ENCODE data around the gene SRPX2. TPM values are rescaled to one million over a fixed set of nuclear protein-coding genes. Genes with fewer than 3 reads are reported as not detected.

The SRPX2 gene
- total RNA-seq, result 0.24 and 0.38 TPM in 2 replicates
- long read RNA-seq, result 0 reads

- H3K4me1 Mint-ChIP-seq (ENCODE audit: low read depth), result peaks cover 20% of the 10 kb centered on the region
- peaks cover 18% of the 10 kb centered on the region for H3K9me3 Mint-ChIP-seq (ENCODE audit: low read depth)
These were observed at the start of gene SRPX2 for GRCh38 chrX:100643956-100644860. TSS of gene SRPX2 (plus strand) at chrX:100644199. CDS start at chrX:100646323, 2,124 bp downstream.

GRCh38 chrX:100596601-100597000 is 47.4 kb upstream of the SRPX2 start:
- peaks cover 7% of the 10 kb centered on the region for H3K9me3 Mint-ChIP-seq (ENCODE audit: low read depth)

More at GRCh38 chrX:100643956-100644860, at the start of gene SRPX2:
- Mint-ChIP-seq H3K27ac (no peak within 1 kb of the TSS), H3K27me3 (no peaks in the 10 kb centered on the region), H3K4me3 (ENCODE audit: low read depth) (no peak within 1 kb of the TSS), H3K36me3 (ENCODE audit: insufficient read depth) (no peaks in the 10 kb centered on the region)
- no peak for DNase-seq (ENCODE audit: low spot score, unreplicated experiment)
- no peak for TF ChIP-seq CTCF (IDR thresholded peaks at IDR 0.05; ENCODE audit: unreplicated experiment)

GRCh38 chrX:100599456-100599855 is 44.5 kb upstream of the SRPX2 start:
- TF ChIP-seq CTCF (IDR thresholded peaks at IDR 0.05; ENCODE audit: unreplicated experiment), result no peak
- H3K4me3 Mint-ChIP-seq (ENCODE audit: low read depth), result no peak overlapping the region

More at GRCh38 chrX:100596601-100597000, 47.4 kb upstream of the SRPX2 start:
- DNase-seq (ENCODE audit: low spot score, unreplicated experiment), result no peak
- TF ChIP-seq CTCF (IDR thresholded peaks at IDR 0.05; ENCODE audit: unreplicated experiment), result no peak
- Mint-ChIP-seq H3K27ac (no peak overlapping the region), H3K4me1 (ENCODE audit: low read depth) (peaks cover 1% of the 10 kb centered on the region), H3K36me3 (ENCODE audit: insufficient read depth) (no peaks in the 10 kb centered on the region), H3K27me3 (no peaks in the 10 kb centered on the region), H3K4me3 (ENCODE audit: low read depth) (no peak overlapping the region)

GRCh38 chrX:100600340-100600739 is 43.7 kb upstream of the SRPX2 start:
- H3K4me3 Mint-ChIP-seq (ENCODE audit: low read depth), result no peak overlapping the region
- no peak for DNase-seq (ENCODE audit: low spot score, unreplicated experiment)

More at GRCh38 chrX:100599456-100599855, 44.5 kb upstream of the SRPX2 start:
- Mint-ChIP-seq H3K27me3 (no peaks in the 10 kb centered on the region), H3K27ac (no peak overlapping the region), H3K4me1 (ENCODE audit: low read depth) (no peaks in the 10 kb centered on the region), H3K36me3 (ENCODE audit: insufficient read depth) (no peaks in the 10 kb centered on the region), H3K9me3 (ENCODE audit: low read depth) (peaks cover 8% of the 10 kb centered on the region)
- no peak for DNase-seq (ENCODE audit: low spot score, unreplicated experiment)

More at GRCh38 chrX:100600340-100600739, 43.7 kb upstream of the SRPX2 start:
- H3K4me1 Mint-ChIP-seq (ENCODE audit: low read depth), result no peaks in the 10 kb centered on the region
- no peak overlapping the region for H3K27ac Mint-ChIP-seq
- no peaks in the 10 kb centered on the region for H3K36me3 Mint-ChIP-seq (ENCODE audit: insufficient read depth)
- no peak for TF ChIP-seq CTCF (IDR thresholded peaks at IDR 0.05; ENCODE audit: unreplicated experiment)
- no peaks in the 10 kb centered on the region for H3K27me3 Mint-ChIP-seq
- H3K9me3 Mint-ChIP-seq (ENCODE audit: low read depth), result peaks cover 11% of the 10 kb centered on the region
